Measurements from ENCODE around the gene VCPKMT.

Gene VCPKMT

GRCh38 chr14:50088117-50088515 is 28.3 kb downstream of the VCPKMT start:
- no peak for DNase-seq (ENCODE audit: low read depth in 2 of 2)
- no peak for TF ChIP-seq CTCF (IDR thresholded peaks at IDR 0.05; ENCODE audit: low read depth, low read length)
- no peak overlapping the region for H3K4me3 ChIP-seq (replicated peaks in 1 of 2; ENCODE audit: low read depth in 2 of 2, low read length in 2 of 2)

GRCh38 chr14:50087341-50088116 is 28.8 kb downstream of the VCPKMT start:
- no peak for TF ChIP-seq CTCF (IDR thresholded peaks at IDR 0.05; ENCODE audit: low read depth, low read length)
- H3K4me3 ChIP-seq (replicated peaks in 1 of 2; ENCODE audit: low read depth in 2 of 2, low read length in 2 of 2) = no peak overlapping the region

GRCh38 chr14:50086321-50086711 is 30.1 kb downstream of the VCPKMT start:
- TF ChIP-seq CTCF (IDR thresholded peaks at IDR 0.05; ENCODE audit: low read depth, low read length) = no peak
- H3K4me3 ChIP-seq (replicated peaks in 1 of 2; ENCODE audit: low read depth in 2 of 2, low read length in 2 of 2) = no peak overlapping the region
- no peak for DNase-seq (ENCODE audit: low read depth in 2 of 2)

More at GRCh38 chr14:50087341-50088116, 28.8 kb downstream of the VCPKMT start:
- no peak for DNase-seq (ENCODE audit: low read depth in 2 of 2)

DNA sequence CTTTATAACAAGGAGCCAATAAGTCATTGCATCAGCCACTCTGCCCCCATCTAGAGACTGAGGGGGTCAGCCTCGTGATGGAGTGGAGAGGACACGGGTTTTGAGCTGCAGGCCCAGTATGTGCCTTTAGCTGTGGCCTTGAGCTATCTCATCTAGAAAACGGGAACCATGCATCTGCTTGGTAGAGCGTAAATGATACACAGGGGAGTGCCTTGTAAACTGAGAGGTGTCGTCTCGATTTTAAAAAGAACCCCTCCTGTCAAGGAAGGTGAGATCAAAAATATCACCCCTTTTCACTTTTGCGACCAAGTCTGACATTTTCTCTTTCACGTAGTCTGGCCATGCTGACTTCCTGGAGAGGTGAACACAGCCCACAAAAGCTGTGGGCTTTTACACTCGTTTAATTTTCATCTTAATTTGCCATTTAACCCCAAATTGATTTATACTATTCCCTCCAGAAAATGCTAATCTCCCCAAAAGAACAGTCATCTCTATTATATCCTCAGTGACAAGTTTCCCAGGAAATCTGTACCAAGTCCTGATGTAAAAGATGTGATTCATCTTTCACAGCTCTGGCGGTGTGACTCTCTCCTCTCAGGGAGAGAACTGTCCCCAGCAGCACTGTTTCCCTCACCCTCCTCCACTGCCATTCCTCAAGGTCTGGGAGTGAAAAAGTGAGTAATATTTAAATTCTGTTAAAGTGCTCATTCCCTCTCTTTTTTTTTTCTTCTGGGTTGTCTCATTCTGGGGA is 30.6 kb downstream of the VCPKMT start:
- peak; percentile 21 to 79 for DNase-seq (ENCODE audit: low read depth in 2 of 2)
- no peak overlapping the region for H3K4me3 ChIP-seq (replicated peaks in 1 of 2; ENCODE audit: low read depth in 2 of 2, low read length in 2 of 2)
- no peak for TF ChIP-seq CTCF (IDR thresholded peaks at IDR 0.05; ENCODE audit: low read depth, low read length)

- no peak for TF ChIP-seq CTCF (IDR thresholded peaks at IDR 0.05; ENCODE audit: low read depth, low read length)
- DNase-seq (ENCODE audit: low read depth in 2 of 2) = no peak
- H3K4me3 ChIP-seq (replicated peaks in 1 of 2; ENCODE audit: low read depth in 2 of 2, low read length in 2 of 2) = no peak overlapping the region
Measured at GRCh38 chr14:50084666-50085065, 31.7 kb downstream of the VCPKMT start.

DNA sequence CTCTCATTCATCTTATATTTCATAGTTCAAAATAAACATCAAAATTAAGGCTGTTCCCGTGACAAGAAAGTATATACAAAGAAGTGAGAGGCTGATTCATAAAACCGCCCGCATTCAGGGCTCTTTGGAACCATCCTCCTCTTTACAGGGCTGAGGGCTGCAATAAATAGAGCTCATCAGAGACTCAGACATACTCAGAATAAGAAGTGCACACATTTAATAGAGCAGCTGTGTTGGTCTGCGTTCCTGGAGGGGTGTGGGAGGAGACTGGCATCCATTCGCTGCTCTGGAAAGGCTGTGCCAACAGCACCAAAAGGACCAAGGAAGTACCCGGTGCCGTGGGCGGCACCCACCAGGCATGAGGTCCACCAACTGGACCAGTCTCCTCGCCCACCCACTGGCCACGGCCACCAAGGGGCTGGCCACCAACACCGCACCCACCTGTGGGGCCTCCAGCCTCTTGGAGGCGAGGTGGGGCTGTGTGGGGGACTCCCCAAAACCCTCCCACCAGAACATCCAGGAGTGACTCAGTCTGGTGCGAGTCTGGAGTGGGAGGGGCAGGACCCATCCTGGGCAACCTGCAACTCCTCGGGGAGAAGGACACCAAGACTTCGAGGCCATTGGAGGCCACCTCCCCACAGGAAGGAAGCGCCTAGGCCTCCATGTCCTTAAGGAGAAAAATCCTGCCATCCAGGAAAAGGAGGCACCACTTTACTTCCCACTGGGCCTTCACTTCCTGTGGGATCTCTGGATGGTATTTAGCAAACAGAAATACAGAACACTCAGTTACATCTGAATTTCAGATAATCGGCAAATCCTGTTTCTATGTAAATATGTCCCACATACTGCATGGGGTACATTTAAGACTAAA is 32.7 kb downstream of the VCPKMT start:
- no peak overlapping the region for H3K4me3 ChIP-seq (replicated peaks in 1 of 2; ENCODE audit: low read depth in 2 of 2, low read length in 2 of 2)
- TF ChIP-seq CTCF (IDR thresholded peaks at IDR 0.05; ENCODE audit: low read depth, low read length) = no peak
- no peak for DNase-seq (ENCODE audit: low read depth in 2 of 2)

Data from cardiac fibroblast (primary cell).